ENCODE data around the gene CIBAR2.

CIBAR2 gene

GRCh38 chr16:85112364-85112763 lies at the start of gene CIBAR2:
Gene CIBAR2, minus strand, starts transcription at chr16:85112472. Its CDS starts 120 bp downstream, at chr16:85112352.
- no peak for DNase-seq

- DNase-seq: no peak
Measured at GRCh38 chr16:85159179-85159980, 47.1 kb upstream of the CIBAR2 start.

- DNase-seq: no peak
Measured at GRCh38 chr16:85158743-85159178, 46.5 kb upstream of the CIBAR2 start.

DNA sequence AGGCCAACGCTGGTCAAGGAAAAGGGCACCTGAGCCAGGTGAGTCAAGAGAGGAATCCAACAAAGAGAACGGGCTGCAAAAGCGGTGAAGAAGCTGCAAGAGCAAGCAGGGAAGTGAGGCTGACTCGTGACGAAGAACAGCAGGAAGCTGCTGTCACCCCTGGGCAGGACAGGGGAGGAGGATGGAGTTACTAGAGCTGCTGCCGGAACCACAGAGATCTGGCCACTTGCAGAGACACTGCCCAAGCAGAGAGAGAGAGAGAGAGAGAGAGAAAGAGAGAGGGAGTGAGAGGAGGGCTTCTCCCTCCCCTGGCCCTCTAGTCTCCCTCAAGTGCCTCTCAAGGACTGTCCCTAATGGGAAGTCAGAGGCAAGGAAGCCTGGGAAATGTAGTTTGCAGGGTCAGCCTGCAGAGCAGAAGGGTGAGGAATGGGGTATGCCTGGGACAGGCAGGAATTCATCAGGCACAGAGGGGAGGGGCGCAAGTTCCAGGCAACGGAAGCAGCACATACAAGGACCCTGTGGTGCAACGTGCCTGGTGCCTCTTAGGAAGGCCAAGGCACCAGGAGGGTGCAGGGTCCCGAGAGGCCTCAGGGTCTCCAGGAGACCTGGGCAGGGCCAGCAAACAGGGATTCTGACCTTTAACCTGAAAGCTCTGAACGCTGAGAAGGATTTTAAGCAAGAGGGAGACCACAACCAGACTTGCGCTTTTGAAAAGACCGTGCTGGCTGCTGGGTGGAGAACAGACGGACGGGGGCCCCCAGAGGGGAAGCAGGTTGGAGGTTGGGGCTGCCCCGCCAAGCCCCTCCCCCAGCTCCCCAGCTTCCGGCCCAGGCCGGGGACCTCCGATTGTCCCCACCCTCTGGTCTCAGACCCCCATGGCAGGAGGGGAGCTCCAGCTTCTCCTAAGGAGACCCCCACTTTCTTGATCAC lies 45.8 kb upstream of the CIBAR2 start:
- no peak for DNase-seq

GRCh38 chr16:85157372-85157771 lies 45.1 kb upstream of the CIBAR2 start:
- no peak for DNase-seq

- DNase-seq: no peak
Measured at GRCh38 chr16:85156869-85157268, 44.6 kb upstream of the CIBAR2 start.

- no peak for DNase-seq
Measured at GRCh38 chr16:85156440-85156839, 44.2 kb upstream of the CIBAR2 start.

- no peak for DNase-seq
Measured at GRCh38 chr16:85153656-85154091, 41.4 kb upstream of the CIBAR2 start.

DNA sequence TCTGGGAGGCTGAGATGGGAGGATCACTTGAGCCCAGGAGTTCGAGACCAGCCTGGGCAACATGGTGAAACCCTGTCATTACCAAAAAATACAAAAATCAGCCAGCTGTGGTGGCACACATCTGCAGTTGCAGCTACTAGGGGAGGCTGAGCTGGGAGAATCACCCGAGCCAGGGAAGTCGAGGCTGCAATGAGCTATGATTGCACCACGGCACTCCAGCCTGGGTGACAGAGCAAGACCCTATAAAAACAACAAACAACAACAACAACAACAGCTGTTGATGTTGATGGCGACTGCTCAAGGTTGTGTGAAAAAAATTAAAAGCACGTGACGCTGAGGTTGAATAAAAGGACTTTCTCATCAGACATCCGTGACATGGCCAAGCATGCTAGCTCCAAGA lies 40.8 kb upstream of the CIBAR2 start:
- no peak for DNase-seq

GRCh38 chr16:85152414-85153030 lies 40.2 kb upstream of the CIBAR2 start:
- no peak for DNase-seq

- DNase-seq: no peak
Measured at GRCh38 chr16:85151603-85152413, 39.5 kb upstream of the CIBAR2 start.

DNA sequence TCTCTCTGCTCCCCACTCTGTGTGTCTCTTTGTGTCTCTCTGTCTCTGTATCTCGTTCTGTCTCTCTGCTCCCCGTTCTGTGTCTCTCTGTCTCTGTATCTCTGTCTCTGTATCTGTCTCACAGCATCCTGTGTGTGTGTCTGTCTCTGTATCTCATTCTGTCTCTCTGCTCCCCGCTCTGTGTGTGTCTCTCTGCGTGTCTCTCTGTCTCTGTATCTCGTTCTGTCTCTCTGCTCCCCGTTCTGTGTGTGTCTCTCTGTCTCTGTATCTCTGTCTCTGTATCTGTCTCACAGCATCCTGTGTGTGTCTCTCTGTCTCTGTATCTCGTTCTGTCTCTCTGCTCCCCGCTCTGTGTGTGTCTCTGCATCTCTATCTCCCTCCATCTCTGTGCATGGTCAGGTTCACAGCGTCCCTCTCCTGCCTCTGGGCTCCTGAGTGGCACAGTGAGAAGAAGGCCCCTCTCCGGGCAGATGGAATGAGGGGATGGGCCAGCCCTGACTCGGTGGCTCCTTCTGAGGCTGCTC lies 38.9 kb upstream of the CIBAR2 start:
- DNase-seq: no peak

- no peak for DNase-seq
Measured at GRCh38 chr16:85150331-85150940, 38.2 kb upstream of the CIBAR2 start.

DNA sequence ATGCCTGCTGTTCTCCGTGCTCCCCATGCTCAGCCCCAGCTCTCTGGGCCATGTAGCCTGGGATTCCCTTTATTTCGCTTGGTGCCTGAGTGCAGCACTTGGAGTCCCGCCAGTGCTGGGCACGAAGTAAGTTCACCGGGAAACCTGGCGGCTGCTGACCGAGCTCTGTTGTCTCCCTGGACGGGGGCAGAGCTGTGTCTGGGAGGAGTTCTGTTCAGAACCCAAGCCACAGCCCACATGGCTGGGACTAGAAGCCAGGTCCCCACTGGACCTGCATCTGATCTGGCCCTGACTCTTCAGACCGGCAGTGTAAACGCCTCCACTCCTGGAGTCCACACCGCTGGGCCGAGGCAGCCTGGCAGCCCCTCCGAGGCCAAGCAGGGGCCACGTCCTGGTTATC lies 37.5 kb upstream of the CIBAR2 start:
- no peak for DNase-seq

GRCh38 chr16:85148931-85149330 lies 36.7 kb upstream of the CIBAR2 start:
- no peak for DNase-seq

DNA sequence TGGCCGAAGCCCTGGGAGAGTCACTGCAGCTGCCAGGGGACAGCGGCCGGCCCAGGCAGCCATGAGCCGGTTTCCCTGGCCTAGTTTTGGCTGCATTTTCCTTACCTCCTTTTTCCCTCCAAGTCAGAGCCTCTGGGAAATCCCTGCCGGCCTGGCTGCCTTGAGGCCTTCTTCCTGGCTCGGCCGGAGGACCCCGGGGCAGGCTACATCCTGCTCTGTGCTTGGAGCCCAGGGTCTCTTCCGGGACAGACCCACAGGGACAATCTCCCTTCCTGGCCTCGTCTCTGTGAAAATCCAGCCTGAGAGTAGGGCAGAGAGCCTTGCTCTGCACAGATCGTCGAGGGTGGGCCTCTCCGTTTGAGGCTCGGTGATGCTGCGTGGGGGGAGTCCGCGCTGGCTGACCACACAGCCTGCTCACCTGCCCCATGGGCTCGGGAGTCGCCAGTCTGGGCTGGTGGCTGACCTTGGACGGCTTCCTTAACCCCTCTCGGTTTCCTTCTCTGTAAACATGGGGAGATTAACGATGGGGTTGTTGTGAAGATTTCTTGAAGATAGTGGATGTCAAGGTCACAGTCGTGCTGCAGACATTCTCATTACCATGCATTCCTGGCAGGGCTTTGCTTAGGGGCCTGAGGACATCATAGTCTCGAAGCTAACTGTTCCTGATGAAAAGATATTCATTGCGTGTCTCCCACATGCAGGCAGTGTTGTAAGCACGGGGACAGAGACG lies 34.8 kb upstream of the CIBAR2 start:
- no peak for DNase-seq

GRCh38 chr16:85146532-85146797 lies 34.2 kb upstream of the CIBAR2 start:
- no peak for DNase-seq

GRCh38 chr16:85145734-85146531 lies 33.7 kb upstream of the CIBAR2 start:
- DNase-seq: no peak

DNA sequence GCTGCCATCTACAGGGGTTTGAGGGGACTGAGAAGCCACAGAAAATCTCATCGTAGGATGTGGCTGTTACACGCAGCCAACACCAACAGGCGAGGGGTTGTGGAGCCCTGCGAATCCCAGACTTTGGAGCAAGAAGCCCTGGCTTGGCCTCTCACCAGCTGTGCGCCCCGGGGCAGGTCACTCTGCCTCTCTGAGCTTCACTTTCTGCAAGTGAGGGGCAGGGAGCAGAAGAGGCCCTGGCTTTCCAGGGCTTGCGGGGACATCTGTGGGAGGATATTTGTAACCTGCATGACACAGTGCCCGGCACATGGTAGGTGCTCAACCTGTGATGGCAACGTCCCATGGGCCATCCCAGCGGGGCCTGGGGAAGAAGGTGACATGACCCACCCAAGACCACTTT lies 32.9 kb upstream of the CIBAR2 start:
- DNase-seq: no peak

Data from cortex of kidney (tissue), 1 donor.